H1 (cell line): ENCODE data around the gene MAD2L2. TPM values are rescaled to one million over a fixed set of nuclear protein-coding genes. Genes with fewer than 3 reads are reported as not detected.

ENCODE experiments used
- PHF8 ChIP-seq: fragments of 200-600 bp; sonication (generic); conservative IDR thresholded peaks from 2 replicates; pipeline ENCODE4 v1.7.1; 2012; ENCODE audit warnings: low read depth, mild to moderate bottlenecking, inconsistent platforms, low read length, moderate library complexity
- ZNF274 ChIP-seq: IDR thresholded peaks from 2 replicates; pipeline ENCODE4 v1.7.0; 2012; ENCODE audit warnings: low read length, borderline replicate concordance; ENCODE audit errors: extremely low read depth
- polyA plus RNA-seq, 7 experiments: library from polyadenylated mRNA; depleted of rRNA in 3 of 7; stranded (reverse) in 5 of 7; unstranded in 2 of 7; fragments of >200 nt in 5 of 7; fragments of 200-250 nt in 2 of 7; gene quantifications; 1 replicate in 5 of 7; 2 replicates in 1 of 7; 4 replicates in 1 of 7; pipeline versions ENCODE4 v1.2.1 to v1.2.3, GENCODE V29; 2011 to 2013; ENCODE audit warnings: missing spikeins in 2 of 7, mixed read lengths in 2 of 7
- total RNA-seq: library from RNA; stranded (reverse); fragmentation: NEBNext Ultra II Directional; extraction: Animal tissue kit (Norgen Biotek cat#: 25700); gene quantifications from 2 replicates; pipeline ENCODE4 v1.2.1, GENCODE V29; 2021

The MAD2L2 gene
- total and polyA plus RNA-seq, 2 of the 8 experiments (the other 6 are each of a cell fraction or from before 2014, with no cell fraction given), result 310 to 469 TPM

DNA sequence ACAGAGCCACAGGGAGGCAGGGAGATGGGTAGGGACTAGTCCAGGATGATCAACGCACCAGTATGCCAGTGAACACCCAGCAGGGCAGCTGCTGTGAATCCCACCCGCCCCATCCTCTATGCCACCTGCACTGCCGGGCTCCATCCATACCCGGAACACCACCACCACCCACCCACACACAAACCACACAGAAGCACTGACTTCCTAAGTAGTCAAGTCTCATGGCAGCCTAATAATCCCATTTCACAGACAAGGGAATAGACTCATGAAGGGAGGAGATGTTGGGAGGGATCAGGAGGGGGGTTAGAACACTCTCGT lies 16.9 kb upstream of the MAD2L2 start (continued):
- TF ChIP-seq ZNF274 (no peak), PHF8 (no peak)
